Body of pancreas (tissue), 4 donors: Measurements from ENCODE around the gene NME7.

Source experiments
- CTCF ChIP-seq, 7 experiments: fragments of 450-650 bp in 4 of 7; fragments of 200-600 bp in 3 of 7; sonication (generic) in 3 of 7; IDR thresholded peaks; one replicate each; pipeline ENCODE4 v1.5.1; 2016 to 2019; ENCODE audit warnings: antibody characterized with exemption in 7 of 7
- POLR2A ChIP-seq, 3 donors: fragments of 450-650 bp; IDR thresholded peaks; one replicate each; pipeline ENCODE4 v1.6.1; 2016; ENCODE audit warnings: antibody characterized with exemption in 3 of 3, mild to moderate bottlenecking in 2 of 3

- TF ChIP-seq CTCF (IDR thresholded peaks at IDR 0.05) (no peak), POLR2A (IDR thresholded peaks at IDR 0.05) (no peak)
These were observed 48.9 kb downstream of the NME7 start for GRCh38 chr1:169318536-169319244.
